ENCODE results near the gene LRRC28.

The LRRC28 gene

DNA sequence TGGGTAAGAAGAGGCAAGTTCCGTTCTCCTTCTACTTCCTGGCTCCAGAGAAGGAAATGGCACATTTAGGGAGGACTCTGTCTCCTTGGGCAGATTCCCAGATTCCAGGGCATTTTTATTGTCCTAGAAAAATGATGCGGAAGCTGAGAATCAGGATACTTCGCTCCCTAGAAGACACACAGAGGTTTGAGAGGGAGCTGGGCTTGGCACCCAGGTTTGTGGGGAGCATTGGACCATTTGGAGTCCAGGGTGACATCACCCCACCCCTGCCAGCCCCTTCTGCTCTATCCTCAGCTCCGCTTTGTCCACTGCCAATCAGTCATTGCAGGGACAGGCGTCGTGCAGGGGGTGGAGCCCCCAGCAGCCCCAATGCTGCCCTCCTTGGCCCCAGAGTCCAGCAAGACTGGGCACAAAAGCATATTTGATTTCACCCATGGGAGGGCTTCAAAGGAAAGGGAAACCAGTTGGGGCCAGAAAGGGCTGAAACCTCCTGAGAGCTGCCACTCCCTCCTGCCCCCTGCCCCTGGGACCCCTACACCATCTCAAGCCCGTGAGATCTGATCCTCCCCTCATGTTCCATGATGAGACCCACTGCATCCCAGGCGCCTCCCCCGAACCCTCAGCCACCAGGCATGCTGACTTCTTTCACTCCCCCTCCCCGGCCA is 184.7 kb downstream of the LRRC28 start:
- DNase-seq (ENCODE audit: insufficient read length) (no peak), FAIRE-seq (no peak)
- TF ChIP-seq TAF1 (IDR thresholded peaks at IDR 0.05; ENCODE audit: borderline replicate concordance, low read depth, low read length) (no peak), POLR2AphosphoS5 (IDR thresholded peaks at IDR 0.05; ENCODE audit: low read depth, low read length) (no peak), POLR2A (IDR thresholded peaks at IDR 0.05; ENCODE audit: low read depth, low read length) (no peak)

GRCh38 chr15:99436542-99437314 is 185.4 kb downstream of the LRRC28 start:
- FAIRE-seq (no peak), DNase-seq (ENCODE audit: insufficient read length) (no peak)
- no peak for TF ChIP-seq TAF1 (IDR thresholded peaks at IDR 0.05; ENCODE audit: borderline replicate concordance, low read depth, low read length)
- no peak for TF ChIP-seq POLR2A (IDR thresholded peaks at IDR 0.05; ENCODE audit: low read depth, low read length)
- TF ChIP-seq POLR2AphosphoS5 (IDR thresholded peaks at IDR 0.05; ENCODE audit: low read depth, low read length) = no peak

GRCh38 chr15:99437315-99438223 is 186.3 kb downstream of the LRRC28 start:
- TF ChIP-seq POLR2A (IDR thresholded peaks at IDR 0.05; ENCODE audit: low read depth, low read length) (no peak), POLR2AphosphoS5 (IDR thresholded peaks at IDR 0.05; ENCODE audit: low read depth, low read length) (no peak), TAF1 (IDR thresholded peaks at IDR 0.05; ENCODE audit: borderline replicate concordance, low read depth, low read length) (no peak)
- FAIRE-seq = no peak
- DNase-seq (ENCODE audit: insufficient read length) = no peak

GRCh38 chr15:99438224-99438585 is 186.9 kb downstream of the LRRC28 start:
- DNase-seq (ENCODE audit: insufficient read length) (no peak), FAIRE-seq (no peak)
- TF ChIP-seq POLR2AphosphoS5 (IDR thresholded peaks at IDR 0.05; ENCODE audit: low read depth, low read length) (no peak), TAF1 (IDR thresholded peaks at IDR 0.05; ENCODE audit: borderline replicate concordance, low read depth, low read length) (no peak), POLR2A (IDR thresholded peaks at IDR 0.05; ENCODE audit: low read depth, low read length) (no peak)

- FAIRE-seq = no peak
- TF ChIP-seq TAF1 (IDR thresholded peaks at IDR 0.05; ENCODE audit: borderline replicate concordance, low read depth, low read length) (no peak), POLR2A (IDR thresholded peaks at IDR 0.05; ENCODE audit: low read depth, low read length) (no peak)
- no peak for DNase-seq (ENCODE audit: insufficient read length)
These were observed 187.6 kb downstream of the LRRC28 start for GRCh38 chr15:99438691-99439523.

- DNase-seq (ENCODE audit: insufficient read length) (no peak), FAIRE-seq (no peak)
- no peak for TF ChIP-seq TAF1 (IDR thresholded peaks at IDR 0.05; ENCODE audit: borderline replicate concordance, low read depth, low read length)
- TF ChIP-seq POLR2A (IDR thresholded peaks at IDR 0.05; ENCODE audit: low read depth, low read length) = no peak
These were observed 188.2 kb downstream of the LRRC28 start for GRCh38 chr15:99439524-99439835.

DNA sequence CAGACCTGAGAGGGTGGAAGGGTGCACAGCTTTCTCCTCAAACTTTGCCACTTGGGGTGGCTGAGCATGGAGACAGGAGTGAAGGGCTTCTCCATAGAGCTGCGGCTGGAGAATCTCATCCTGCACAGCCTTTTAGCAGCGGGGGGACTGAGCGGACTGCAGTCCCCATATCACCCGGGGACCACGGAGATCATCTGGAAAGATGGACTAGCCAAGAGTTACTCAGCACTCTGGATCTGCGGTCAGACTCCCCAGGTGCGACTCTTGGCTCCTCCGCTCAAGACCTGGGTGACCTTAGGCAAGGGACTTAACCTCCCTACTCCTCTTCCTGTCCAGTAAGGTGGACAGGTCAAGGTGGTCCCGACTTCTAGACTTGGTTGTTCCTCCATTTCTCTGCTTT is 188.7 kb downstream of the LRRC28 start:
- no peak for DNase-seq (ENCODE audit: insufficient read length)
- TF ChIP-seq POLR2AphosphoS5 (IDR thresholded peaks at IDR 0.05; ENCODE audit: low read depth, low read length) (no peak), TAF1 (IDR thresholded peaks at IDR 0.05; ENCODE audit: borderline replicate concordance, low read depth, low read length) (no peak), POLR2A (IDR thresholded peaks at IDR 0.05; ENCODE audit: low read depth, low read length) (no peak)
- no peak for FAIRE-seq
